ENCODE data around the gene MS4A10. TPM values are rescaled to one million over a fixed set of nuclear protein-coding genes. Genes with fewer than 3 reads are reported as not detected.

The MS4A10 gene
- total RNA-seq, 1 donor = not detected

DNA sequence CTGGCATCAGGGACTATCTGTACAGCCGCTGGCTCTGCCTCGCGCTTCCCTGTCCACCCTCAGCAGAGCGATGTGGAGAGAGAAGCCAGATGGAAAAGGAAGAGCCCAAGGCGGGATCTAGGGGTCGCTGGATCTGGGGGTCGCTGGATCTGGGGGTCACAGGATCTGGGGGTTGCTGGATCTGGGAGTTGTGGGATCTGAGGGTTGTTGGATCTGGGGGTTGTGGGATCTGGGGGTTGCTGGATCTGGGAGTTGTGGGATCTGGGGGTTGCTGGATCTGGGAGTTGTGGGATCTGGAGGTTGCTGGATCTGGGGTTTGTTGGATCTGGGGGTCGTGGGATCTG, 2.0 kb upstream of the MS4A10 start:
- no peak overlapping the region for H3K27ac ChIP-seq (ENCODE audit: low read depth, low read length)
- peaks cover 18% of the 10 kb centered on the region for H3K4me1 ChIP-seq (ENCODE audit: insufficient read depth, low read length)
- H3K4me2 ChIP-seq (ENCODE audit: insufficient read depth, low read length) = no peak overlapping the region
- no peaks in the 10 kb centered on the region for H4K20me1 ChIP-seq (ENCODE audit: insufficient read depth, low read length)
- H3K79me2 ChIP-seq (ENCODE audit: insufficient read depth, low read length) = no peaks in the 10 kb centered on the region
- no peak overlapping the region for H2AFZ ChIP-seq (ENCODE audit: low read length)
- no peaks in the 10 kb centered on the region for H3K9me3 ChIP-seq (ENCODE audit: low read depth, low read length)
- DNase-seq (ENCODE audit: insufficient read length, low spot score, missing footprints) = peak; percentile 13
- H3K27me3 ChIP-seq (ENCODE audit: insufficient read depth, low read length) = peaks cover 23% of the 10 kb centered on the region
- TF ChIP-seq, protein P1, sequence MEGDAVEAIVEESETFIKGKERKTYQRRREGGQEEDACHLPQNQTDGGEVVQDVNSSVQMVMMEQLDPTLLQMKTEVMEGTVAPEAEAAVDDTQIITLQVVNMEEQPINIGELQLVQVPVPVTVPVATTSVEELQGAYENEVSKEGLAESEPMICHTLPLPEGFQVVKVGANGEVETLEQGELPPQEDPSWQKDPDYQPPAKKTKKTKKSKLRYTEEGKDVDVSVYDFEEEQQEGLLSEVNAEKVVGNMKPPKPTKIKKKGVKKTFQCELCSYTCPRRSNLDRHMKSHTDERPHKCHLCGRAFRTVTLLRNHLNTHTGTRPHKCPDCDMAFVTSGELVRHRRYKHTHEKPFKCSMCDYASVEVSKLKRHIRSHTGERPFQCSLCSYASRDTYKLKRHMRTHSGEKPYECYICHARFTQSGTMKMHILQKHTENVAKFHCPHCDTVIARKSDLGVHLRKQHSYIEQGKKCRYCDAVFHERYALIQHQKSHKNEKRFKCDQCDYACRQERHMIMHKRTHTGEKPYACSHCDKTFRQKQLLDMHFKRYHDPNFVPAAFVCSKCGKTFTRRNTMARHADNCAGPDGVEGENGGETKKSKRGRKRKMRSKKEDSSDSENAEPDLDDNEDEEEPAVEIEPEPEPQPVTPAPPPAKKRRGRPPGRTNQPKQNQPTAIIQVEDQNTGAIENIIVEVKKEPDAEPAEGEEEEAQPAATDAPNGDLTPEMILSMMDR (IDR thresholded peaks at IDR 0.05; ENCODE audit: extremely low read depth, low read depth, low read length) = no peak
- H3K4me3 ChIP-seq (ENCODE audit: insufficient read depth, low read length) = no peak overlapping the region
- no peaks in the 10 kb centered on the region for H3K36me3 ChIP-seq (ENCODE audit: insufficient read depth, low read length)

GRCh38 chr11:60783911-60784310, 1.2 kb upstream of the MS4A10 start:
- Histone ChIP-seq H4K20me1 (ENCODE audit: insufficient read depth, low read length) (no peaks in the 10 kb centered on the region), H3K79me2 (ENCODE audit: insufficient read depth, low read length) (no peaks in the 10 kb centered on the region), H3K4me3 (ENCODE audit: insufficient read depth, low read length) (no peak overlapping the region), H2AFZ (ENCODE audit: low read length) (no peak overlapping the region), H3K36me3 (ENCODE audit: insufficient read depth, low read length) (no peaks in the 10 kb centered on the region), H3K4me2 (ENCODE audit: insufficient read depth, low read length) (no peak overlapping the region), H3K9me3 (ENCODE audit: low read depth, low read length) (no peaks in the 10 kb centered on the region), H3K27me3 (ENCODE audit: insufficient read depth, low read length) (peaks cover 23% of the 10 kb centered on the region), H3K27ac (ENCODE audit: low read depth, low read length) (no peak overlapping the region), H3K4me1 (ENCODE audit: insufficient read depth, low read length) (peaks cover 18% of the 10 kb centered on the region)
- no peak for DNase-seq (ENCODE audit: insufficient read length, low spot score, missing footprints)
- TF ChIP-seq, protein P1 (IDR thresholded peaks at IDR 0.05; ENCODE audit: extremely low read depth, low read depth, low read length) = no peak

- peak; percentile 79 for DNase-seq (ENCODE audit: insufficient read length, low spot score, missing footprints)
- Histone ChIP-seq H3K4me1 (ENCODE audit: insufficient read depth, low read length) (peaks cover 18% of the 10 kb centered on the region), H3K27me3 (ENCODE audit: insufficient read depth, low read length) (peaks cover 23% of the 10 kb centered on the region), H3K36me3 (ENCODE audit: insufficient read depth, low read length) (no peaks in the 10 kb centered on the region), H3K27ac (ENCODE audit: low read depth, low read length) (no peak overlapping the region), H3K79me2 (ENCODE audit: insufficient read depth, low read length) (no peaks in the 10 kb centered on the region), H4K20me1 (ENCODE audit: insufficient read depth, low read length) (no peaks in the 10 kb centered on the region), H3K4me3 (ENCODE audit: insufficient read depth, low read length) (no peak overlapping the region), H3K9me3 (ENCODE audit: low read depth, low read length) (no peaks in the 10 kb centered on the region), H3K4me2 (ENCODE audit: insufficient read depth, low read length) (peak overlapping the region; percentile 36), H2AFZ (ENCODE audit: low read length) (no peak overlapping the region)
- TF ChIP-seq, protein P1 (IDR thresholded peaks at IDR 0.05; ENCODE audit: extremely low read depth, low read depth, low read length) = no peak
Measured at GRCh38 chr11:60785806-60786361, 751 bp downstream of the MS4A10 start.

DNA sequence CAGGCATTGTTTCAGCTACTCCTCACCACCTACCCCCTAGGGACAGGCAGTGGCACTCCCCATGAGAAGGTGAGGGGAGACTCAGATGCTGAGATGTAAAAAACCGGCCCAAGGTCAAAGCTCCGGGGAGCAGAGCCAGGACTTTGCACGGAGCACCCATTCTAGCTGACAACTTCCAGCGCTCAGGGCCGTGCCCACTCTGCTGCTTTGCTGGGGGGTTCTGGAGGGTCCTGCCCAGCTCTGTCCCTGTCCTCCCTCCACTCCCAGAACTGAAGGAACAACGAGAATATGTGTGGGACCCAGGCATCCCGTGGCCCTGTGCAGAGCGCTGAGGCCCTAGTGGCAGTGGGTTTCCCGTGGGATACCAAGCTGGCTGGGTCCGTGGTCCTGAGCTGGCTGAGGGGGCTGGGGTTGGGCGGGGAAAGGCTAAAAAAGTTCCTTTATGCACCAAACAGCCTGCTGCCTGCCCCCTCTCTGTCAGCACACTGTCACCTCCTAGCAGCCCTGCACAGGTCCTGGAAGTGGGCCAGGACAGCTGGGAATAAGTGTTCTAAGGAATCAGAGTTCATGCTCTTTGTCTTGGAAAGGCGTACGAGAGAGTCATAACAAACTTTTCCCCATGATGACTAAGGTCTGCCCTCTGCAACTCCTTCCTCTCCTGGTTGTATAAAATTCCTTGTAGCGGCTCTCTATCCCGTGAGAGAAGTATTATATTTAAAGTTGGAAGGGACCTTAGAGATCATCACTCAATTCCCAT, 1.9 kb downstream of the MS4A10 start:
- Histone ChIP-seq H2AFZ (ENCODE audit: low read length) (no peak overlapping the region), H3K36me3 (ENCODE audit: insufficient read depth, low read length) (no peaks in the 10 kb centered on the region), H3K27me3 (ENCODE audit: insufficient read depth, low read length) (peaks cover 20% of the 10 kb centered on the region), H3K27ac (ENCODE audit: low read depth, low read length) (peak overlapping the region; percentile 33), H3K4me3 (ENCODE audit: insufficient read depth, low read length) (no peak overlapping the region), H3K4me1 (ENCODE audit: insufficient read depth, low read length) (peaks cover 18% of the 10 kb centered on the region), H3K79me2 (ENCODE audit: insufficient read depth, low read length) (no peaks in the 10 kb centered on the region), H4K20me1 (ENCODE audit: insufficient read depth, low read length) (no peaks in the 10 kb centered on the region), H3K9me3 (ENCODE audit: low read depth, low read length) (no peaks in the 10 kb centered on the region), H3K4me2 (ENCODE audit: insufficient read depth, low read length) (peak overlapping the region; percentile 9)
- DNase-seq (ENCODE audit: insufficient read length, low spot score, missing footprints) = peak; percentile 94
- TF ChIP-seq, protein P1 (IDR thresholded peaks at IDR 0.05; ENCODE audit: extremely low read depth, low read depth, low read length) = no peak

Data from osteoblast (primary cell).